HS-5 (cell line): ENCODE measurements around the gene DISC1.
"Not testable (repeated sequence)": the region's sequence is repeated elsewhere in the genome, so short reads cannot be mapped to it uniquely, and the experiment has no call there.

ENCODE experiments used
- DNase-seq: peaks from one replicate; pipeline ENCODE4 v3.0.0-alpha.2; 2012; ENCODE audit warnings: low read depth

Gene DISC1

GRCh38 chr1:231893400-231894102 is 267.0 kb downstream of the DISC1 start:
- no peak for DNase-seq

- DNase-seq, result no peak
These were observed 270.2 kb downstream of the DISC1 start for GRCh38 chr1:231896806-231897205.

- DNase-seq, result no peak
These were observed 272.5 kb downstream of the DISC1 start for GRCh38 chr1:231899046-231899445.

- no peak for DNase-seq
These were observed 273.3 kb downstream of the DISC1 start for GRCh38 chr1:231899713-231900435.

- DNase-seq, result no peak
These were observed 277.0 kb downstream of the DISC1 start for GRCh38 chr1:231903586-231904081.

GRCh38 chr1:231907310-231907709 is 280.7 kb downstream of the DISC1 start:
- not testable (repeated sequence) for DNase-seq

- DNase-seq, result no peak
These were observed 286.9 kb downstream of the DISC1 start for GRCh38 chr1:231913493-231913892.

GRCh38 chr1:231918239-231919015 is 291.8 kb downstream of the DISC1 start:
- DNase-seq, result no peak

- DNase-seq, result no peak
These were observed 292.8 kb downstream of the DISC1 start for GRCh38 chr1:231919239-231919885.

- no peak for DNase-seq
These were observed 293.3 kb downstream of the DISC1 start for GRCh38 chr1:231919886-231920285.

GRCh38 chr1:231921646-231922345 is 295.2 kb downstream of the DISC1 start:
- no peak for DNase-seq

- DNase-seq, result no peak
These were observed 297.0 kb downstream of the DISC1 start for GRCh38 chr1:231923491-231924041.

GRCh38 chr1:231924180-231924579 is 297.6 kb downstream of the DISC1 start:
- no peak for DNase-seq

- DNase-seq, result no peak
These were observed 299.3 kb downstream of the DISC1 start for GRCh38 chr1:231925864-231926263.

- no peak for DNase-seq
These were observed 299.8 kb downstream of the DISC1 start for GRCh38 chr1:231926340-231926739.

GRCh38 chr1:231926933-231927332 is 300.3 kb downstream of the DISC1 start:
- DNase-seq, result no peak

- DNase-seq, result no peak
These were observed 300.8 kb downstream of the DISC1 start for GRCh38 chr1:231927431-231927830.

- no peak for DNase-seq
These were observed 302.7 kb downstream of the DISC1 start for GRCh38 chr1:231929311-231929710.

GRCh38 chr1:231930257-231930947 is 303.8 kb downstream of the DISC1 start:
- DNase-seq, result no peak

- no peak for DNase-seq
These were observed 304.6 kb downstream of the DISC1 start for GRCh38 chr1:231931146-231931545.
